HG02642 (cell line): ENCODE data around the gene HOXB1.

Experiments
- ATAC-seq: cut with Tn5 transposase; IDR thresholded peaks from one replicate; pipeline ENCODE4 v1.9.1; 2021; ENCODE audit warnings: mild to moderate bottlenecking; ENCODE audit not compliant: unreplicated experiment, poor library complexity

The HOXB1 gene

GRCh38 chr17:48555258-48556228, 24.7 kb upstream of the HOXB1 start:
- ATAC-seq = no peak

- ATAC-seq = no peak
These were observed 23.8 kb upstream of the HOXB1 start for GRCh38 chr17:48554412-48555257.

- no peak for ATAC-seq
These were observed 23.0 kb upstream of the HOXB1 start for GRCh38 chr17:48553826-48554225.

GRCh38 chr17:48553190-48553547, 22.4 kb upstream of the HOXB1 start:
- no peak for ATAC-seq

DNA sequence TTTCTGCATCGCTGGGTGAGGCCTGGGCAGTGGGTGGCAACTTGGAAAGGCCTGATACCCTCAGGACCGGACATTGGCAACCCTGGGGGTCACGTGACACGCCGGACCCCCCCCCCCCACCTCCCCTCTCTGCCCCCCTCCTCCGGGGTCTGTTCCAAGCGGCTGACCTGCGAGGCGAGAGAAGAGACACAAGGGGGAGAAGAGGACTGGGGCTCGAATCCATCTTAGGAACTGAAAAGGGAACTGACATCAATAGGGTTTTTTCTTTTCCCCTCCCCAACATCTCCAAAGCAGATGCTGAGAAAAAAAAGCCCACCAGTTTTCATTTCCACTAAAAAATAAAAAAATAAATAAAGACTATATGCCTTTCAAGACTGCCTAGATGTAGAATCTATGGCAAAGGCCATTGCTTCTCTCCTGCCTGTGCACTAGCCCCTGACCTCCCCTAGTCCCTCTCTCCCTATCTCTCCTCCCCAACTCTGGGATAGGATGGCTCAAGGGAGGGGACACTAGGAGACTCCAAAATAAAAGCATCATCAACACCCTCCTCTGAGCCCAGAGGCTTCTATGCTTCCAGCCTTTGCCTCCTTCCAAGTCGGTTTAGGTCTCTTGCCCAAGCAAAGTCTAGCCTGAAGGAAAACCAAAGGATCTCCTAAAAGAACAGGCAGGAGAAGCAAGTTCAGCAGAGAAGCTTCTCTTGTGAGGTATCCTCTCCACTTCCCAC, 21.8 kb upstream of the HOXB1 start:
- no peak for ATAC-seq

- no peak for ATAC-seq
These were observed 21.0 kb upstream of the HOXB1 start for GRCh38 chr17:48551596-48552465.

DNA sequence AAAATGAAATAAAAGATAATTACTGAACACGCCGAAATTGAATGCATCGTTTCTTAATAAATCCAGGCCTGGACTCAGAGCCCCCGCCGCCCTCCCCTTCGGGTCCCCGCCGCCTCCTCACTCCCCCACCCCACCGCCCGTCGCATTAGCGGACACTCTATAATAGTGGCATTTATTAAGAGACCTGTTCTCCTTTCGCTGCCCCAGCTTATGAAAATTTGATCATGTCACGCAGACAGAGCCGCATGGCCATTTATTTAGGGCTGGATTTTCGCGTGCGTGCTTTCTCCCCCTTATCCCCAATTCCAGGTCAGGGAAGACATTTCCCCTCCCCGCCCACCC, 20.4 kb upstream of the HOXB1 start:
- no peak for ATAC-seq

GRCh38 chr17:48550502-48551213, 19.8 kb upstream of the HOXB1 start:
- ATAC-seq = no peak

- no peak for ATAC-seq
These were observed 19.2 kb upstream of the HOXB1 start for GRCh38 chr17:48549914-48550501.

DNA sequence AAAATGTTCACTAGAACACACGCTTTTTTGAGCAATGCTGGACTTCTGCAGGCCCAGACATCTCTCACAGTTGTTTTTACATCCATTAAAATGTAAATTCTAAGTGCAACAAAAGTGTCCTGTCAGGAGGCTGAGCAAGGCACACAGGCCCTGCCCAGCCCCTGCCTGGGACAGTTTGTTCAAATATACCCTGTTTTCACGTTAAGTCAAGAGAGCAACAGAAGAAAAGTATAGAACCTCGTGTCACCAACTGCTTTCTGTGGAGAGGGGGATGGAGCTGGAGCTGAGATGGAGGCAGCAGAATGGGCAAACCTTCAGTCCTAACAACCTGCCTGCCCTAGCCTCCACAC, 18.4 kb upstream of the HOXB1 start:
- no peak for ATAC-seq

- ATAC-seq = no peak
These were observed 17.9 kb upstream of the HOXB1 start for GRCh38 chr17:48548523-48549280.

- no peak for ATAC-seq
These were observed 17.2 kb upstream of the HOXB1 start for GRCh38 chr17:48547808-48548522.

DNA sequence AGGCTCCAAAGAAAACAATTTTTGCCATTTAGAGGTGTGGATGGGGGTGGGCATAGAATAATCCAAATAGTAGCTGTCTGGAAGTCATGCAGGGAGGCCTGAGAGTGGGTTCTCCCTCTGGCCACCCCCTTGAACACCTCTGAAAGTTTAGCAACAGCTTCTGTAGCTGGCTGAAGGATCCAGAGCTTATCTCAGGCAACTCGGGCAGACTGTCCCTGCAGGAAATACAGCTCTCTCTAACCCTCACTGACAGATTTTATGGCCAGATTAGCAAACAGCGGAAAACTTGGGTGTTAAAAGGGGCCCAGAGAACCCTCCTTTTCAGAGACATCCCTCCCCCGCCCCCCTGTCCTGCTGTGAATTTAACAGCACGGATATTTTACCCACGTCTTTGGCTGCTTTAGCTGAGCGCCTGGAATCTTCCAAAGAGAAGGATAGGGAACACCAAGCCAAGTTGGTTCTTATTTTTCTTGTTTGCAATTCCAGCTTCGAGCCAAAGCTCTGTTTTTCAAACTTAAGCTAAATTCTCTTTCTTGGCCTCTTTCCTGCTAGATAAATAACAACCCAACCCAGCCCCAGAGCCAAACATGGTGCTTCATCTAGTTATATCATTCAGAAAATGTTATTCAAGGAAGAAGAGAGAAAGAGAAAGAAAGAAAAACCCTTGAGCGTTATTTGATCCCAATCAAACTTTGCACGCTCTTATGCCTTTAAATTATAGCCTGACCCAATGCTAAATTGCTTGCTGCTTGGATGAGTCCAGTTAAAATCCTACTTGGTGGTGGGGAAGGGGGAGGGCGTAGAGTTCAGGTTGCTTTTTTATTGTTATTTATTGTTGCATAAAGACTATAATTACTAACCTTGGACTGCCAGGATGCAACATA, 16.4 kb upstream of the HOXB1 start:
- ATAC-seq = no peak

GRCh38 chr17:48546137-48546923, 15.5 kb upstream of the HOXB1 start:
- ATAC-seq = no peak

DNA sequence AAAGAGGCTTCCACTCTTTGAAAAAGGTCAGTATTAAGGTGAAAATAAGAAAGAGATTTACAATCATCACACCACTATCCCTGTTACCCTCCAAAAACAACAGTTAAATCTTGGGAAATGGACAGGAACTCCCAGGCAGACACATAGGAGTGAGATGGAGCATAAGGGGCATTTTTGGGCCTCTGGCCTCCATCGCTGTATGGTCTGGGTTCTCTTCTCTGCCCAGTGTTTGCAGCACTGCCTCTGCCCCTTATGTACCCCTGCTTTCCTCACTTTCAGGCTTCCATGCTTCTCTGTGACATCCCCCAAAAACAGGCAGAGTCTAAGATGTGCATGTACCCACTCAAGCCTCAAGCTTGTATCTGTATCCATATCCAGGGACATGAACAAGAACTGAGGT, 14.7 kb upstream of the HOXB1 start:
- ATAC-seq = no peak

- no peak for ATAC-seq
These were observed 14.2 kb upstream of the HOXB1 start, which contains the start of gene HOXB2 for GRCh38 chr17:48545022-48545375. Gene HOXB2 (minus strand): TSS chr17:48545109. CDS start chr17:48544911, 198 bp downstream.
